ENCODE results near the gene CSDE1. TPM values are rescaled to one million over a fixed set of nuclear protein-coding genes. Genes with fewer than 3 reads are reported as not detected.
"Not testable (repeated sequence)": the region's sequence is repeated elsewhere in the genome, so short reads cannot be mapped to it uniquely, and the experiment has no call there.

CSDE1 gene
- polyA plus RNA-seq, 1 of the 3 experiments (the other 2 are of a cell fraction): 151 TPM

DNA sequence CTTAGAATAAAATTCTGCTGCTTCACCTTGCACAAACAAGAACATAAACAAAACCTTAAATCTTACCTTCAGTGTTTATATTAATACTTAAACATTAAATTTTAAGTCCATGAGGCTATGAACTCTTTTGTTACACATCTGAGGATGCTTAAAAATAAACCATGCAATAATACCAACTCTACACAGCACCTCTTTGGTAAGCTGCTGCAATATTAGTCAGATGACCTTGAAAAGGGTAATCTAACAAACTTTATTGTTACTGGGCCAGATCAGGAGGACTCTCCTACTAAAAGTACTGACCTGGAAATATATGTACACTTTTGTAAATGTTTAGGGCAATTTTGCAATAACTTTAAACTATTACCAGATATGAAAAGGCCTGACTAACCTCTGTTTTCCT, 21.9 kb upstream of the CSDE1 start:
- POLR2A ChIA-PET: interaction anchor here (0.8 to 1.5 kb wide), 2 partner anchors 13 to 24 kb away, joined by 3 read pairs; no protein-coding TSS in a partner anchor
- Histone ChIP-seq H3K4me3 (ENCODE audit: low read depth in 2 of 2, low read length in 1 of 2) (peak overlapping the region; percentile 81 to 97), H3K9ac (peak overlapping the region; percentile 77), H3K27me3 (ENCODE audit: insufficient read depth) (no peaks in the 10 kb centered on the region), H3K9me3 (no peaks in the 10 kb centered on the region), H3K4me2 (peak overlapping the region; percentile 88), H4K20me1 (ENCODE audit: insufficient read depth) (no peaks in the 10 kb centered on the region), H3K4me1 (ENCODE audit: control insufficient read depth in 1 of 2, insufficient read depth in 2 of 2, low read depth in 1 of 2, low read length in 1 of 2) (peaks cover 4 to 5% of the 10 kb centered on the region in 2 experiments; a peak in 2 of 4 replicates), H2AFZ (ENCODE audit: low read depth) (peak overlapping the region; percentile 99), H3K36me3 (replicated peaks in 1 of 2; ENCODE audit: control insufficient read depth in 1 of 2, insufficient read depth in 2 of 2, low read length in 1 of 2) (peaks cover 31 to 36% of the 10 kb centered on the region in 2 experiments), H3K79me2 (ENCODE audit: insufficient read depth) (peaks cover 26% of the 10 kb centered on the region), H3K27ac (ENCODE audit: low read depth in 2 of 2, low read length in 1 of 2) (peak overlapping the region; percentile 81 to 92), H3K9me2 (no peaks in the 10 kb centered on the region), H3F3A (replicated peaks; ENCODE audit: insufficient read depth) (no peaks in the 10 kb centered on the region)
- CTCF ChIA-PET: interaction anchor here (0.9 to 1.0 kb wide), 2 partner anchors 9 to 333 kb away, joined by 3 read pairs; no protein-coding TSS in a partner anchor
- TF ChIP-seq, protein P1, sequence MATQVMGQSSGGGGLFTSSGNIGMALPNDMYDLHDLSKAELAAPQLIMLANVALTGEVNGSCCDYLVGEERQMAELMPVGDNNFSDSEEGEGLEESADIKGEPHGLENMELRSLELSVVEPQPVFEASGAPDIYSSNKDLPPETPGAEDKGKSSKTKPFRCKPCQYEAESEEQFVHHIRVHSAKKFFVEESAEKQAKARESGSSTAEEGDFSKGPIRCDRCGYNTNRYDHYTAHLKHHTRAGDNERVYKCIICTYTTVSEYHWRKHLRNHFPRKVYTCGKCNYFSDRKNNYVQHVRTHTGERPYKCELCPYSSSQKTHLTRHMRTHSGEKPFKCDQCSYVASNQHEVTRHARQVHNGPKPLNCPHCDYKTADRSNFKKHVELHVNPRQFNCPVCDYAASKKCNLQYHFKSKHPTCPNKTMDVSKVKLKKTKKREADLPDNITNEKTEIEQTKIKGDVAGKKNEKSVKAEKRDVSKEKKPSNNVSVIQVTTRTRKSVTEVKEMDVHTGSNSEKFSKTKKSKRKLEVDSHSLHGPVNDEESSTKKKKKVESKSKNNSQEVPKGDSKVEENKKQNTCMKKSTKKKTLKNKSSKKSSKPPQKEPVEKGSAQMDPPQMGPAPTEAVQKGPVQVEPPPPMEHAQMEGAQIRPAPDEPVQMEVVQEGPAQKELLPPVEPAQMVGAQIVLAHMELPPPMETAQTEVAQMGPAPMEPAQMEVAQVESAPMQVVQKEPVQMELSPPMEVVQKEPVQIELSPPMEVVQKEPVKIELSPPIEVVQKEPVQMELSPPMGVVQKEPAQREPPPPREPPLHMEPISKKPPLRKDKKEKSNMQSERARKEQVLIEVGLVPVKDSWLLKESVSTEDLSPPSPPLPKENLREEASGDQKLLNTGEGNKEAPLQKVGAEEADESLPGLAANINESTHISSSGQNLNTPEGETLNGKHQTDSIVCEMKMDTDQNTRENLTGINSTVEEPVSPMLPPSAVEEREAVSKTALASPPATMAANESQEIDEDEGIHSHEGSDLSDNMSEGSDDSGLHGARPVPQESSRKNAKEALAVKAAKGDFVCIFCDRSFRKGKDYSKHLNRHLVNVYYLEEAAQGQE (IDR thresholded peaks at IDR 0.05; ENCODE audit: low read depth, low read length): no peak
- no peak for TF ChIP-seq NFIC (IDR thresholded peaks at IDR 0.05; ENCODE audit: borderline replicate concordance)
- DNase-seq: no peak

DNA sequence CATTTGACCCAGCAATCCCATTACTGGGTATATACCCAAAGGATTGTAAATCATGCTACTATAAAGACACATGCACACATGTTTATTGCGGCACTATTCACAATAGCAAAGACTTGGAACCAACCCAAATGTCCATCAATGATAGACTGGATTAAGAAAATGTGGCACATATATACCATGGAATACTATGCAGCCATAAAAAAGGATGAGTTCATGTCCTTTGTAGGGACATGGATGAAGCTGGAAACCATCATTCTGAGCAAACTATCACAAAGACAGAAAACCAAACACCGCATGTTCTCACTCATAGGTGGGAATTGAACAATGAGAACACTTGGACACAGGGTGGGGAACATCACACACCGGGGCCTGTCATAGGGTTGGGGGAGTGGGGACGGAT, 18.9 kb upstream of the CSDE1 start:
- DNase-seq; H3K4me2 ChIP-seq; POLR2A ChIA-PET; H3K27ac ChIP-seq (ENCODE audit: low read depth in 2 of 2, low read length in 1 of 2); H3K9me2 ChIP-seq; H3K4me1 ChIP-seq (ENCODE audit: control insufficient read depth in 1 of 2, insufficient read depth in 2 of 2, low read depth in 1 of 2, low read length in 1 of 2); H3K9me3 ChIP-seq; H3K9ac ChIP-seq; H4K20me1 ChIP-seq (ENCODE audit: insufficient read depth); H3K27me3 ChIP-seq (ENCODE audit: insufficient read depth); H3F3A ChIP-seq (replicated peaks; ENCODE audit: insufficient read depth); H3K4me3 ChIP-seq (ENCODE audit: low read depth in 2 of 2, low read length in 1 of 2); H2AFZ ChIP-seq (ENCODE audit: low read depth); CTCF ChIA-PET: not testable (repeated sequence)
- 94% methylated on average over 4 of the region's 4 CpGs for WGBS (ENCODE audit: low lambda C conversion rate)
- Histone ChIP-seq H3K79me2 (ENCODE audit: insufficient read depth) (peaks cover 26% of the 10 kb centered on the region), H3K36me3 (replicated peaks in 1 of 2; ENCODE audit: control insufficient read depth in 1 of 2, insufficient read depth in 2 of 2, low read length in 1 of 2) (peaks cover 61 to 64% of the 10 kb centered on the region in 2 experiments)

DNA sequence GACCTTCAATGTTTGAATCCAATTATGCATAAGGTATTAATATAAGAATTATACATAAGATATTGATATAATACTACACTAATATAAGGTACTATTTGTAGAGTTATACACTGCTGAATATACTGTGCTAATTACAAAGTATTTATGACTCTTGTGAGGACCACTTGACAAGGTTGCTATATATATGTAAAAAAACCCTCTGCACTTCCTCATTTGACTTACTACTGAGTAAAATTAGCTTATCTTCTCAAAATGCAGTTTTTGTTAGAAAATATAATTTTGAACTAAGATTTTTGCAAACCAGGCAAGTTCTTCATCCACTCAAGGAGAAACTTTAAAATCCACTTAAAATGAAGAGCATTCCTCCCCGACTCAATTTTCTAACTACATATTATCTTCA, 14.2 kb upstream of the CSDE1 start:
- POLR2A ChIA-PET: no interaction called here

More for the DNA sequence above, 14.2 kb upstream of the CSDE1 start:
- no peak overlapping the region for H3K4me3 ChIP-seq (ENCODE audit: low read depth in 2 of 2, low read length in 1 of 2)
- H3K9me3 ChIP-seq: no peaks in the 10 kb centered on the region
- peaks cover 52 to 72% of the 10 kb centered on the region in 2 experiments for H3K36me3 ChIP-seq (replicated peaks in 1 of 2; ENCODE audit: control insufficient read depth in 1 of 2, insufficient read depth in 2 of 2, low read length in 1 of 2)
- 100% methylated on average over 1 of the region's 1 CpG for WGBS (ENCODE audit: low lambda C conversion rate)
- no peaks in the 10 kb centered on the region; the same call in 1 of the 2 replicates for H3K79me2 ChIP-seq (ENCODE audit: insufficient read depth)
- TF ChIP-seq TCF12 (IDR thresholded peaks at IDR 0.05) (no peak), MEF2A (IDR thresholded peaks at IDR 0.05; ENCODE audit: borderline replicate concordance, low read depth) (no peak)
- H3K27ac ChIP-seq (ENCODE audit: low read depth in 2 of 2, low read length in 1 of 2): no peak overlapping the region
- no peak overlapping the region for H2AFZ ChIP-seq (ENCODE audit: low read depth)
- no peaks in the 10 kb centered on the region for H3K4me1 ChIP-seq (ENCODE audit: control insufficient read depth in 1 of 2, insufficient read depth in 2 of 2, low read depth in 1 of 2, low read length in 1 of 2)
- no peaks in the 10 kb centered on the region for H4K20me1 ChIP-seq (ENCODE audit: insufficient read depth)
- H3K9me2 ChIP-seq: no peaks in the 10 kb centered on the region
- H3K27me3 ChIP-seq (ENCODE audit: insufficient read depth): no peaks in the 10 kb centered on the region
- H3K9ac ChIP-seq: no peak overlapping the region
- H3K4me2 ChIP-seq: no peak overlapping the region
- CTCF ChIA-PET: no interaction called here
- H3F3A ChIP-seq (replicated peaks; ENCODE audit: insufficient read depth): peaks cover 14% of the 10 kb centered on the region
- DNase-seq: no peak

Measured in SK-N-SH (cell line).